Vagina (tissue), 2 donors: ENCODE data around the gene ARHGAP32. TPM values are rescaled to one million over a fixed set of nuclear protein-coding genes. Genes with fewer than 3 reads are reported as not detected.

Experiments
- DNase-seq, 2 donors: peaks; one replicate each; pipeline ENCODE4 v3.0.0-alpha.2; 2017; ENCODE audit errors: extremely low spot score in 2 of 2
- H3K27ac ChIP-seq: fragments of 200-600 bp; sonication (generic); one replicate; pipeline ENCODE4 v1.5.1; 2019
- H3K27me3 ChIP-seq: fragments of 200-600 bp; sonication (generic); one replicate; pipeline ENCODE4 v1.5.1; 2019
- H3K36me3 ChIP-seq, 2 donors: fragments of 200-600 bp; sonication (generic); one replicate each; pipeline ENCODE4 v1.5.1; 2017 to 2019
- H3K4me1 ChIP-seq: fragments of 200-600 bp; sonication (generic); one replicate; pipeline ENCODE4 v1.5.1; 2019
- H3K4me3 ChIP-seq, 2 donors: fragments of 200-600 bp; sonication (generic); 1 replicate in 1 of 2; 2 replicates in 1 of 2; pipeline ENCODE4 v1.5.1; 2016 to 2019
- H3K9me3 ChIP-seq: fragments of 200-600 bp; sonication (generic); one replicate; pipeline ENCODE4 v1.5.1; 2019
- CTCF ChIP-seq, 3 experiments: fragments of 450-650 bp in 2 of 3; fragments of 200-600 bp in 1 of 3; sonication (generic) in 1 of 3; IDR thresholded peaks; one replicate each; pipeline ENCODE4 v1.5.1; 2017 to 2019; ENCODE audit warnings: antibody characterized with exemption in 3 of 3, mild to moderate bottlenecking in 2 of 3, moderate library complexity in 2 of 3
- POLR2A ChIP-seq, 2 donors: fragments of 450-650 bp; IDR thresholded peaks; one replicate each; pipeline ENCODE4 v1.6.1; 2017; ENCODE audit warnings: antibody characterized with exemption in 2 of 2, mild to moderate bottlenecking in 2 of 2, moderate library complexity in 2 of 2
- POLR2AphosphoS5 ChIP-seq, 2 donors: sonication (generic); formaldehyde crosslinking; IDR thresholded peaks; one replicate each; pipeline ENCODE4 v1.9.0; 2017; ENCODE audit warnings: antibody characterized with exemption in 2 of 2, mild to moderate bottlenecking in 2 of 2, low read depth in 1 of 2; ENCODE audit not compliant: insufficient read depth in 1 of 2
- intact Hi-C: fragments of 100-400 bp; cut with DNase I; formaldehyde crosslinking; loops from one replicate; pipeline ENCODE4 v1.15.1; 2023
- total RNA-seq: library from RNA; depleted of rRNA; stranded (reverse); fragments of >200 nt; gene quantifications from one replicate; pipeline ENCODE4 v1.2.3, GENCODE V29; 2016

ARHGAP32 gene
- total RNA-seq, 1 donor from 2014 or later = 42.0 TPM

GRCh38 chr11:129102756-129103155 lies 89.4 kb downstream of the ARHGAP32 start:
- no peak for DNase-seq
- H3K27me3 ChIP-seq = no peaks in the 10 kb centered on the region
- H3K4me1 ChIP-seq = no peaks in the 10 kb centered on the region
- H3K4me3 ChIP-seq = no peak overlapping the region
- H3K27ac ChIP-seq = no peak overlapping the region
- H3K9me3 ChIP-seq = peaks cover 10% of the 10 kb centered on the region
- H3K36me3 ChIP-seq = peaks cover 0 to 4% of the 10 kb centered on the region in 2 donors
- intact Hi-C loops = no loop called here
- TF ChIP-seq POLR2AphosphoS5 (IDR thresholded peaks at IDR 0.05; ENCODE audit: insufficient read depth in 1 of 2, low read depth in 1 of 2) (no peak), POLR2A (IDR thresholded peaks at IDR 0.05) (no peak), CTCF (IDR thresholded peaks at IDR 0.05) (no peak)

DNA sequence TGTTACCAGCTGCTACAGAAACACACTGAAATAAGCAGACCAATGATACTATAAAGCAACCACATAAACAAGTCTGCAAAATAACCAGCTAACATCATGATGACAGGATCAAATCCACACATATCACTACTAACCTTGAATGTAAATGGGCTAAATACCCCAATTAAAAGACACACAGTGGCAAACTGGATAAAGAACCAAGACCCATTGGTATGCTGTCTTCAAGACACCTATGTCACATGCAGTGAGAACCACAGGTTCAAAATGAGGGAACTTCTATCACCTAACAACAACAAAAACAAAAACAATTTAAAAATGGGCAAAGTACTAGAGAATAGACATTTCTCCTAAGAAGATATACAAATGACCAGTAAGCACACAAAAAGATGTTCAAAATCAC lies 89.9 kb downstream of the ARHGAP32 start:
- Histone ChIP-seq H3K36me3 (peaks cover 0 to 4% of the 10 kb centered on the region in 2 donors), H3K9me3 (peaks cover 10% of the 10 kb centered on the region), H3K4me1 (no peaks in the 10 kb centered on the region), H3K4me3 (no peak overlapping the region), H3K27me3 (no peaks in the 10 kb centered on the region), H3K27ac (no peak overlapping the region)
- DNase-seq = no peak
- no peak for TF ChIP-seq POLR2AphosphoS5 (IDR thresholded peaks at IDR 0.05; ENCODE audit: insufficient read depth in 1 of 2, low read depth in 1 of 2)
- TF ChIP-seq POLR2A (IDR thresholded peaks at IDR 0.05) = no peak
- no peak for TF ChIP-seq CTCF (IDR thresholded peaks at IDR 0.05)
- intact Hi-C loops = no loop called here

- H3K9me3 ChIP-seq = no peaks in the 10 kb centered on the region
- no peaks in the 10 kb centered on the region for H3K4me1 ChIP-seq
- H3K27me3 ChIP-seq = no peaks in the 10 kb centered on the region
- intact Hi-C loops = no loop called here
- no peak for TF ChIP-seq CTCF (IDR thresholded peaks at IDR 0.05)
- no peak for TF ChIP-seq POLR2AphosphoS5 (IDR thresholded peaks at IDR 0.05; ENCODE audit: insufficient read depth in 1 of 2, low read depth in 1 of 2)
- TF ChIP-seq POLR2A (IDR thresholded peaks at IDR 0.05) = no peak
- DNase-seq = no peak
- no peak overlapping the region for H3K4me3 ChIP-seq
- no peak overlapping the region for H3K27ac ChIP-seq
- peaks cover 0 to 4% of the 10 kb centered on the region in 2 donors for H3K36me3 ChIP-seq
Observed at GRCh38 chr11:129093283-129093682, 98.8 kb downstream of the ARHGAP32 start.

- Histone ChIP-seq H3K9me3 (no peaks in the 10 kb centered on the region), H3K27me3 (no peaks in the 10 kb centered on the region), H3K4me1 (no peaks in the 10 kb centered on the region), H3K36me3 (no peaks in the 10 kb centered on the region), H3K4me3 (no peak overlapping the region), H3K27ac (no peak overlapping the region)
- no peak for TF ChIP-seq CTCF (IDR thresholded peaks at IDR 0.05)
- TF ChIP-seq POLR2A (IDR thresholded peaks at IDR 0.05) = no peak
- no peak for TF ChIP-seq POLR2AphosphoS5 (IDR thresholded peaks at IDR 0.05; ENCODE audit: insufficient read depth in 1 of 2, low read depth in 1 of 2)
- DNase-seq = no peak
- intact Hi-C loops = no loop called here
Observed at GRCh38 chr11:129090056-129090455, 102.1 kb downstream of the ARHGAP32 start.

- H3K27ac ChIP-seq = no peak overlapping the region
- no peaks in the 10 kb centered on the region for H3K27me3 ChIP-seq
- peaks cover 6% of the 10 kb centered on the region for H3K9me3 ChIP-seq
- intact Hi-C loops = no loop called here
- H3K36me3 ChIP-seq = no peaks in the 10 kb centered on the region
- H3K4me1 ChIP-seq = no peaks in the 10 kb centered on the region
- DNase-seq = no peak
- H3K4me3 ChIP-seq = no peak overlapping the region
- TF ChIP-seq POLR2AphosphoS5 (IDR thresholded peaks at IDR 0.05; ENCODE audit: insufficient read depth in 1 of 2, low read depth in 1 of 2) (no peak), POLR2A (IDR thresholded peaks at IDR 0.05) (no peak), CTCF (IDR thresholded peaks at IDR 0.05) (no peak)
Observed at GRCh38 chr11:129089279-129089678, 102.8 kb downstream of the ARHGAP32 start.
